LNCAP (cell line): ENCODE measurements around the gene IL1F10.

Experiments used
- TF ChIP-seq, protein P1 (sequence below): fragments of 450-650 bp; IDR thresholded peaks from 2 replicates; pipeline ENCODE4 v1.5.1; 2017; ENCODE audit warnings: mild to moderate bottlenecking

Gene IL1F10

DNA sequence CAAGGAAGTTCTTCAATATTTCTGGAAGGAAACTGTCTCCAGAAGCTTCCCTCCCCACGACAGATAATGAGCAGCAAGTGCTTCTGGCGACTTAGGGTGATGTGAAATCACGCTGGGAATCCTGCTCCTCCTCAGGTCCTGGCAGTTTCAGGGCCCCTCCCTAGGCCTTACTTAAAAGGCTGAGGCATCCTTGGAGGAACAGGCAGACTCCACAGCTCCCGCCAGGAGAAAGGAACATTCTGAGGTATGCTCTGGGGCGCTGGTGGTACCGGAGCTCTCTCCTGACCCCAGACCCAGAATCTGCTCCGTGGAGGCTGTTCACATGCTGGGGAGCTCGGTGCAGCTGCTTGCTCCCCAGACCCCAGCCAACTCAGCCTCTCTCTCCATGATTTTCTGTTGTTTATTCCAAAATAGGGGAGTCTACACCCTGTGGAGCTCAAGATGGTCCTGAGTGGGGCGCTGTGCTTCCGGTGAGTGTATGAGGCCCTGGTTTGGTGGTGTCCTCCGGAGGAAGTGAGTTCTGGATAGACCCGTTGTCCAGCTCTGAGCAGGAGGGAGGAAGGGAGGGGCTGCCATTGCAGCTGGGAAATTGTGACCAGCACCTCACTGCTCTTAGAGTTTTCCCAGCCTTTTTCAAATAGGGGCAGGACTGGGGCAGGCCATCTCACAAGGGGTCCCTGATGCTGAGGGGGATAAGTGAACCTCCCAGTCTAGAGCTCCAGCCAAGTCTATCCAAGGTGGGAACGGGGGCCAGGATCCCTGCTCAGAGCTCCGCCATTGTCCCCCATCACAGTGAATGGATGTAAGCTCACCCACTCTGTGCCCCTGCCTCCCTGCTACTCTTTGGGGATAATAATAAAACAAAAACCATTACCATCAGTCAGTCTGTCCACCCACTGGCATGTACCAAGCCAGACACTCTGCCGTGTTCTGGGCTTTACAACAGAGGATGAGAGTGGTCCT is 8.5 kb upstream of the IL1F10 start, which contains the start of gene IL36RN:
Gene IL36RN (plus strand): TSS at position 201 of the 963 bp plus-strand sequence. CDS start 241 bp downstream, at position 442.
- TF ChIP-seq, protein P1, sequence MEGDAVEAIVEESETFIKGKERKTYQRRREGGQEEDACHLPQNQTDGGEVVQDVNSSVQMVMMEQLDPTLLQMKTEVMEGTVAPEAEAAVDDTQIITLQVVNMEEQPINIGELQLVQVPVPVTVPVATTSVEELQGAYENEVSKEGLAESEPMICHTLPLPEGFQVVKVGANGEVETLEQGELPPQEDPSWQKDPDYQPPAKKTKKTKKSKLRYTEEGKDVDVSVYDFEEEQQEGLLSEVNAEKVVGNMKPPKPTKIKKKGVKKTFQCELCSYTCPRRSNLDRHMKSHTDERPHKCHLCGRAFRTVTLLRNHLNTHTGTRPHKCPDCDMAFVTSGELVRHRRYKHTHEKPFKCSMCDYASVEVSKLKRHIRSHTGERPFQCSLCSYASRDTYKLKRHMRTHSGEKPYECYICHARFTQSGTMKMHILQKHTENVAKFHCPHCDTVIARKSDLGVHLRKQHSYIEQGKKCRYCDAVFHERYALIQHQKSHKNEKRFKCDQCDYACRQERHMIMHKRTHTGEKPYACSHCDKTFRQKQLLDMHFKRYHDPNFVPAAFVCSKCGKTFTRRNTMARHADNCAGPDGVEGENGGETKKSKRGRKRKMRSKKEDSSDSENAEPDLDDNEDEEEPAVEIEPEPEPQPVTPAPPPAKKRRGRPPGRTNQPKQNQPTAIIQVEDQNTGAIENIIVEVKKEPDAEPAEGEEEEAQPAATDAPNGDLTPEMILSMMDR: no peak

DNA sequence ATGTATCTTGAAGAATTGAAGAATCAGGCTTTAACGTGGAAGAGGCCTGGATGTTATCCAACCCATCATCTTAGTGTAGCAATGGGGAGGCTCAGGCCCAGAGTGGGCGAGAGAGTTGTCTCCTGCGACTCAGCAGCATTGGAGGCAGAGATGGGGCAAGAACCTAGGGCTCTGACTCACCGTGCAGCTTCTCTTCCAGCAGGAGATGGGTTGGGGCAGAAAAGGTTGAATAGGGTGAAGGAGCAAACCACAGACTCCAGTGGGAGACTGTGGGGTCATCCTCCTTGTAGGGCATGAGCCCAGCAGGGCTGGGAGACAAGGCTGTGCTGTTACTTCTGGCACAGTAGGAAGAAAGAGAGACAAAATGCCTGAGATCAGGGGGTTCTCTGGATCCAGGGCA is 7.4 kb upstream of the IL1F10 start:
- TF ChIP-seq, protein P1: no peak

DNA sequence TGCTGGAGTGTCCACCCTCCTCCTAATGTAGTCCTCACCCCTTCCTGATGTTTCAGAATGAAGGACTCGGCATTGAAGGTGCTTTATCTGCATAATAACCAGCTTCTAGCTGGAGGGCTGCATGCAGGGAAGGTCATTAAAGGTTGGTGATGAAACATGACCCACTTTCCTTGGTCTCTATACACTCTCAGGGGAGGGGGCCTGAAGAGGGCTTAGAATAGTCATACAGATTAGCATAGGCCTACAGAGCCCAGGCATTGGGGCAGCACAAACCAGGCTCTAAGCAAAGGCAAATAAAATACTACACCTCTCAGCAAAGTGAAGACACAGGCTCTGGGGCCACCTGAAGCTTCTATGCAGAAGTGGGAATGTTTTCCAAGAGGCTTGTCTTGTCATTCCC is 7.0 kb upstream of the IL1F10 start:
- TF ChIP-seq, protein P1: no peak

DNA sequence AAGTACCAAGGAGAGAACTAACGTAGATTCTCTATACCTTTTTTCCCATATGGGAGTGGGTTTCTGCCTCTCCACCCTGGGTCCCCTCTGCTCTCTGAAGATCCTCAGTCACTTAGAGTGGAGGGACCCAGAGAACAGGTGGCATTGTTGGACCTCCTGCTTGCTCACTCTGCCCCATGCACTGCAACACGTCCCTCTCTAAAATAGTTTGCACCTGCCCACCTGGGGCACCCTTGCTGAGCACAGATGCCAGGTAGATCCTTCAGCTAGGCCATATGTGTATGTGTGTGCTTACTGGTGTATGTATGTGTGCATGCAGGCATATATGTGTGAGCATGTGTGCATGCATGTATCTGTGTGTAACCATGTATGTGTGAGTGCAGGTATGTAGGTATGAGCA is 6.5 kb upstream of the IL1F10 start:
- TF ChIP-seq, protein P1: no peak

DNA sequence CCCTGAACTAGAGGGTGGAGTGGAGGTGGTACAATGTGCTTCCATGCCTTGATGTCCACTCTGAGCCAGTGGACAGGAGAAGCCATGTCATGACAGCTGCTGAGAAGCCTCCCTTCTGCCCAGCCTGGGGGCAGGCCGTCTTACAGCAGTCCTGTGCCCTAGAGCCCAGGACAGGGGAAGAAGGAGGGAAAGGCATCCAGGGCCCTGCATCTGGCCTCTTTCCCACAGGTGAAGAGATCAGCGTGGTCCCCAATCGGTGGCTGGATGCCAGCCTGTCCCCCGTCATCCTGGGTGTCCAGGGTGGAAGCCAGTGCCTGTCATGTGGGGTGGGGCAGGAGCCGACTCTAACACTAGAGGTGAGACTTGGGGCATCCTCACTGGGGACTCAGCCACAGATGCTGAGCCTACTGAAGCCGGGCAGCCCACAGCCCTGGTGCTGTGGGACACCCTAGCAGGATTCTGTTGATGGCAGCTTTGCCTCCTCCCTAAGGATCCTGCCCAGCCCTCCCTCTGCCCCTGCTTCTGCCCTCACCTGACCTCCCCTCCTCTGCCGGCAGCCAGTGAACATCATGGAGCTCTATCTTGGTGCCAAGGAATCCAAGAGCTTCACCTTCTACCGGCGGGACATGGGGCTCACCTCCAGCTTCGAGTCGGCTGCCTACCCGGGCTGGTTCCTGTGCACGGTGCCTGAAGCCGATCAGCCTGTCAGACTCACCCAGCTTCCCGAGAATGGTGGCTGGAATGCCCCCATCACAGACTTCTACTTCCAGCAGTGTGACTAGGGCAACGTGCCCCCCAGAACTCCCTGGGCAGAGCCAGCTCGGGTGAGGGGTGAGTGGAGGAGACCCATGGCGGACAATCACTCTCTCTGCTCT is 5.6 kb upstream of the IL1F10 start:
- TF ChIP-seq, protein P1: no peak

DNA sequence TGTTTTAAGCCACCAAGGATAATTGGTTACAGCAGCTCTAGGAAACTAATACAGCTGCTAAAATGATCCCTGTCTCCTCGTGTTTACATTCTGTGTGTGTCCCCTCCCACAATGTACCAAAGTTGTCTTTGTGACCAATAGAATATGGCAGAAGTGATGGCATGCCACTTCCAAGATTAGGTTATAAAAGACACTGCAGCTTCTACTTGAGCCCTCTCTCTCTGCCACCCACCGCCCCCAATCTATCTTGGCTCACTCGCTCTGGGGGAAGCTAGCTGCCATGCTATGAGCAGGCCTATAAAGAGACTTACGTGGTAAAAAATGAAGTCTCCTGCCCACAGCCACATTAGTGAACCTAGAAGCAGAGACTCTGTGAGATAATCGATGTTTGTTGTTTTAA is 3.5 kb upstream of the IL1F10 start:
- TF ChIP-seq, protein P1: no peak

DNA sequence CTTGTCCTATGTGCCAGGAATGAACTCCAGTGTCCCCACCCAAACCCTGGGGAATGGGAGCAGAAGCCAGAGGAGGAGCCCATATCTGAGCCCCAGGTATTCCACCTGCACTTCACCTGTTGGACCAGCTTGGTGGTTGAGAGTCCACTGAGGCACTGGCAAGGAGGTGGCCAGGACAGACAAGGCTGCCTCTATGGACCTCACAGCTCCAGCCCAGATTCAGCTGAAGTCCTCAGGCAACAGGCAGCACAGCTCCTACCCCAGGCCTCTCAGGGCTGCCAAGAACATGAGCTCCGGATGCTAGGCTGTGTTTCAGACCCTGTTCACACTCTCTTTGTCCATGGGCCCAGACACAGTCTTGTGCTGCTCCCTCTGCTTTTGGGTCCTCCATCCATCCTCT is 2.9 kb upstream of the IL1F10 start:
- TF ChIP-seq, protein P1: no peak
